K562 (cell line): ENCODE results near the gene PRKAA1. TPM values are rescaled to one million over a fixed set of nuclear protein-coding genes. Genes with fewer than 3 reads are reported as not detected.
A peak's percentile ranks its signal among the peaks of the same experiment; 100 is the strongest.

Source experiments
- BDP1 ChIP-seq: IDR thresholded peaks from 3 replicates; pipeline ENCODE4 v1.6.1; 2011; ENCODE audit not compliant: insufficient read length, insufficient read depth
- CHD4 ChIP-seq: fragments of 200-600 bp; sonication (generic); IDR thresholded peaks from 3 replicates; pipeline ENCODE4 v1.6.1; 2012; ENCODE audit warnings: low read depth, mild to moderate bottlenecking, mixed read lengths, low read length, inconsistent platforms; ENCODE audit not compliant: insufficient read depth, insufficient replicate concordance, poor library complexity, severe bottlenecking
- GATAD2A ChIP-seq: fragments of 450-650 bp; IDR thresholded peaks from 2 replicates; pipeline ENCODE4 v1.6.1; 2017
- IFI16 ChIP-seq: fragments of 250-450 bp; sonication (Bioruptor Pico); IDR thresholded peaks from 2 replicates; pipeline ENCODE4 v2.1.2; 2022; ENCODE audit warnings: mild to moderate bottlenecking, inconsistent platforms
- IRF9 ChIP-seq: fragments of 450-650 bp; IDR thresholded peaks from 2 replicates; pipeline ENCODE4 v1.6.1; 2016; ENCODE audit warnings: missing biosample characterization, missing genetic modification characterization
- NFXL1 ChIP-seq: fragments of 450-650 bp; formaldehyde crosslinking; IDR thresholded peaks from 2 replicates; pipeline ENCODE4 v1.4.0; 2021; ENCODE audit warnings: mild to moderate bottlenecking
- RBM39 ChIP-seq: fragments of 200-400 bp; formaldehyde crosslinking; optimal IDR thresholded peaks from 2 replicates; pipeline ENCODE3; 2018; ENCODE audit warnings: low read depth, low read length
- SNIP1 ChIP-seq: fragments of 450-650 bp; IDR thresholded peaks from 2 replicates; pipeline ENCODE4 v1.7.1; 2017; ENCODE audit warnings: low read depth, mild to moderate bottlenecking
- SRF ChIP-seq, 2 experiments: fragments of 250-450, 450-650 bp in 1 of 2; sonication (Bioruptor Pico) in 1 of 2; sonication (generic) in 1 of 2; formaldehyde crosslinking; IDR thresholded peaks; 2 replicates each; pipeline versions ENCODE4 v1.5.0 to v1.5.1; 2020 to 2022; ENCODE audit warnings: mild to moderate bottlenecking in 1 of 2, missing genetic modification reagents in 1 of 2
- TCF3 ChIP-seq: sonication (generic); formaldehyde crosslinking; IDR thresholded peaks from 2 replicates; pipeline ENCODE4 v1.4.0; 2020; ENCODE audit warnings: mild to moderate bottlenecking, missing genetic modification reagents
- ZNF407 ChIP-seq: fragments of 450-650 bp; IDR thresholded peaks from 2 replicates; pipeline ENCODE4 v1.6.1; 2016; ENCODE audit warnings: low read depth
- ZNF79 ChIP-seq: fragments of 250-450 bp; sonication (Bioruptor Pico); IDR thresholded peaks from 2 replicates; pipeline ENCODE4 v1.4.0; 2020; ENCODE audit warnings: low read depth, mild to moderate bottlenecking, moderate library complexity
- polyA plus RNA-seq, 8 experiments: library from polyadenylated mRNA; depleted of rRNA in 4 of 8; stranded (reverse) in 5 of 8; unstranded in 3 of 8; fragments of >200 nt; fragmentation: Nextera tagmentation in 2 of 8; fragmentation: Illumina TruSeq in 1 of 8; extraction: Ambion mirVana in 2 of 8; extraction: Trizol in 1 of 8; gene quantifications; 2 replicates each; pipeline versions ENCODE4 v1.2.1 to v1.2.3, GENCODE V29; 2011 to 2014; ENCODE audit warnings: inconsistent platforms in 1 of 8, missing spikeins in 1 of 8
- total RNA-seq, 7 experiments: library from RNA; depleted of rRNA in 6 of 7; stranded (reverse); fragments of >200 nt in 6 of 7; fragmentation: Illumina TruSeq in 2 of 7; extraction: Trizol in 2 of 7; gene quantifications; 2 replicates each; pipeline versions ENCODE4 v1.2.1 to v1.2.3, GENCODE V29; 2011 to 2021; ENCODE audit warnings: low replicate concordance in 1 of 7
- TF ChIP-seq, protein P1 (sequence below), 2 experiments: IDR thresholded peaks in 1 of 2; conservative IDR thresholded peaks in 1 of 2; 2 replicates each; pipeline ENCODE4 v1.6.1; 2016; ENCODE audit warnings: low read depth in 2 of 2, mild to moderate bottlenecking in 1 of 2, missing compliant biosample characterization in 1 of 2, missing genetic modification characterization in 1 of 2, moderate library complexity in 1 of 2
- TF ChIP-seq, protein P2 (sequence below), 2 experiments: IDR thresholded peaks; 2 replicates each; pipeline ENCODE4 v1.6.1; 2011; ENCODE audit warnings: borderline replicate concordance in 1 of 2, control low read depth in 1 of 2, low read depth in 1 of 2, low read length in 1 of 2, mild to moderate bottlenecking in 1 of 2, mixed read lengths in 1 of 2, moderate library complexity in 1 of 2; ENCODE audit not compliant: insufficient read depth in 1 of 2, insufficient read length in 1 of 2, poor library complexity in 1 of 2, severe bottlenecking in 1 of 2; ENCODE audit errors: extremely low read depth in 1 of 2

PRKAA1 gene
- total and polyA plus RNA-seq, 9 of the 15 experiments (the other 6 are each of a cell fraction or from before 2014, with no cell fraction given), result 24.5 to 84.0 (median 51.4) TPM

DNA sequence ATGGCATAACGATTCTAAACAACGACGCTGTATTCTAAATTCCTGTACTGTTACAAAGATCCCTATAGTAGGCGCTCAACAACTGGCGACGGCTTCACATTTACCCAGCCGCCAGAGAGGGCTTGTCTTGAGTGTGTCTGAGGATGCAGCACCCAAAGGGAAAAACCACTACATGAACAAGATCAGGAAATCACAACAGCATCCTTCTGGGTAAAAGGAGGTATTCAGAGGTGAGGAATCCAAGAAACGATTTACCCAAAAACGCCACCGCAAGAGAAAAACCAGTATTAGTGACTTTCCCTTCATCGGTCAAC is 43.1 kb downstream of the PRKAA1 start (continued):
- no peak for TF ChIP-seq IRF9 (tag)
- no peak for TF ChIP-seq ZNF79
- TF ChIP-seq TCF3 (CRISPR knock-in tag), result no peak
- TF ChIP-seq GATAD2A, result no peak
- TF ChIP-seq CHD4, result no peak
- TF ChIP-seq, protein P1, sequence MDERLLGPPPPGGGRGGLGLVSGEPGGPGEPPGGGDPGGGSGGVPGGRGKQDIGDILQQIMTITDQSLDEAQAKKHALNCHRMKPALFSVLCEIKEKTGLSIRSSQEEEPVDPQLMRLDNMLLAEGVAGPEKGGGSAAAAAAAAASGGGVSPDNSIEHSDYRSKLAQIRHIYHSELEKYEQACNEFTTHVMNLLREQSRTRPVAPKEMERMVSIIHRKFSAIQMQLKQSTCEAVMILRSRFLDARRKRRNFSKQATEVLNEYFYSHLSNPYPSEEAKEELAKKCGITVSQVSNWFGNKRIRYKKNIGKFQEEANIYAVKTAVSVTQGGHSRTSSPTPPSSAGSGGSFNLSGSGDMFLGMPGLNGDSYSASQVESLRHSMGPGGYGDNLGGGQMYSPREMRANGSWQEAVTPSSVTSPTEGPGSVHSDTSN (CRISPR knock-in tag; IDR thresholded peaks at IDR 0.05; ENCODE audit: low read depth), result no peak
- TF ChIP-seq, protein P1 (tag; conservative IDR thresholded peaks at IDR 0.05; ENCODE audit: low read depth), result no peak
- no peak for TF ChIP-seq BDP1
- TF ChIP-seq NFXL1, result no peak
- TF ChIP-seq, protein P2, sequence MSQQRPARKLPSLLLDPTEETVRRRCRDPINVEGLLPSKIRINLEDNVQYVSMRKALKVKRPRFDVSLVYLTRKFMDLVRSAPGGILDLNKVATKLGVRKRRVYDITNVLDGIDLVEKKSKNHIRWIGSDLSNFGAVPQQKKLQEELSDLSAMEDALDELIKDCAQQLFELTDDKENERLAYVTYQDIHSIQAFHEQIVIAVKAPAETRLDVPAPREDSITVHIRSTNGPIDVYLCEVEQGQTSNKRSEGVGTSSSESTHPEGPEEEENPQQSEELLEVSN (IDR thresholded peaks at IDR 0.05; ENCODE audit: borderline replicate concordance in 1 of 2, extremely low read depth in 1 of 2, insufficient read depth in 1 of 2, insufficient read length in 1 of 2, low read depth in 1 of 2, low read length in 1 of 2, poor library complexity in 1 of 2, severe bottlenecking in 1 of 2), result peak in 1 of 2 experiments; percentile 3
- TF ChIP-seq ZNF407, result no peak
- TF ChIP-seq SNIP1, result no peak
- TF ChIP-seq RBM39, result no peak
- TF ChIP-seq IFI16 (CRISPR knock-in tag), result no peak
- no peak for TF ChIP-seq SRF (CRISPR knock-in tag; IDR thresholded peaks at IDR 0.05)
